ENCODE results near the gene RREB1.

RREB1 gene

GRCh38 chr6:7129784-7130569 lies 22.2 kb downstream of the RREB1 start:
- H3K36me3 ChIP-seq (replicated peaks), result no peaks in the 10 kb centered on the region
- TF ChIP-seq, protein P1, sequence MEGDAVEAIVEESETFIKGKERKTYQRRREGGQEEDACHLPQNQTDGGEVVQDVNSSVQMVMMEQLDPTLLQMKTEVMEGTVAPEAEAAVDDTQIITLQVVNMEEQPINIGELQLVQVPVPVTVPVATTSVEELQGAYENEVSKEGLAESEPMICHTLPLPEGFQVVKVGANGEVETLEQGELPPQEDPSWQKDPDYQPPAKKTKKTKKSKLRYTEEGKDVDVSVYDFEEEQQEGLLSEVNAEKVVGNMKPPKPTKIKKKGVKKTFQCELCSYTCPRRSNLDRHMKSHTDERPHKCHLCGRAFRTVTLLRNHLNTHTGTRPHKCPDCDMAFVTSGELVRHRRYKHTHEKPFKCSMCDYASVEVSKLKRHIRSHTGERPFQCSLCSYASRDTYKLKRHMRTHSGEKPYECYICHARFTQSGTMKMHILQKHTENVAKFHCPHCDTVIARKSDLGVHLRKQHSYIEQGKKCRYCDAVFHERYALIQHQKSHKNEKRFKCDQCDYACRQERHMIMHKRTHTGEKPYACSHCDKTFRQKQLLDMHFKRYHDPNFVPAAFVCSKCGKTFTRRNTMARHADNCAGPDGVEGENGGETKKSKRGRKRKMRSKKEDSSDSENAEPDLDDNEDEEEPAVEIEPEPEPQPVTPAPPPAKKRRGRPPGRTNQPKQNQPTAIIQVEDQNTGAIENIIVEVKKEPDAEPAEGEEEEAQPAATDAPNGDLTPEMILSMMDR (IDR thresholded peaks at IDR 0.05; ENCODE audit: low read depth, low read length, missing control alignments), result no peak
- no peak overlapping the region for H3K4me3 ChIP-seq (ENCODE audit: low read depth, low read length)
- DNase-seq, result peak; percentile 9
- H3K27ac ChIP-seq, result no peak overlapping the region
- in situ Hi-C loops (cut with HindIII; ENCODE audit: low pct_ligation_motif_present, low sequenced_read_pairs), result no loop called here
- H3K27me3 ChIP-seq (replicated peaks), result no peaks in the 10 kb centered on the region

DNA sequence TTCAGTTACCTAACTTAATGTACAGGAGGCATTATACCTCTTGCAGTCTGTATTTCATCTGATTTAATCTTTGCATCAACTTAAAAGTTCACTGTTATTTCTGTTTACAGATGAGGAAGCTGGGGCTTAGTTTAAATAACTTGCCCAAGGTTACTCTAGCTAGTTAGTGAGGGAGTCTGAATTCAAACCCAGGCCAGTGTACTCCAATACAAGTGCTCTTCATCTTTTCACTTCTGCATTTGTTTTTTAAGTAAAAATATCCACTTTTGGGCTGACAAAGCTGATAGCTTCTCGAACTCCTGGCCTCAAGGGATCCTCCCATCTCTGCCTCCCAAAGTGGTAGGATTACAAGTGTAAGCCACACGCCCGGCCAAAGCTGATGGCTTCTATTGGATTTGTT lies 23.6 kb downstream of the RREB1 start:
- no peak overlapping the region for H3K4me3 ChIP-seq (ENCODE audit: low read depth, low read length)
- DNase-seq, result no peak
- in situ Hi-C loops (cut with HindIII; ENCODE audit: low pct_ligation_motif_present, low sequenced_read_pairs), result no loop called here
- no peaks in the 10 kb centered on the region for H3K27me3 ChIP-seq (replicated peaks)
- H3K27ac ChIP-seq, result no peak overlapping the region
- no peaks in the 10 kb centered on the region for H3K36me3 ChIP-seq (replicated peaks)
- TF ChIP-seq, protein P1 (IDR thresholded peaks at IDR 0.05; ENCODE audit: low read depth, low read length, missing control alignments), result no peak

GRCh38 chr6:7132398-7133035 lies 24.8 kb downstream of the RREB1 start:
- no peaks in the 10 kb centered on the region for H3K27me3 ChIP-seq (replicated peaks)
- no peak overlapping the region for H3K27ac ChIP-seq
- no peak for DNase-seq
- H3K4me3 ChIP-seq (ENCODE audit: low read depth, low read length), result no peak overlapping the region
- no peaks in the 10 kb centered on the region for H3K36me3 ChIP-seq (replicated peaks)
- TF ChIP-seq, protein P1 (IDR thresholded peaks at IDR 0.05; ENCODE audit: low read depth, low read length, missing control alignments), result no peak
- in situ Hi-C loops (cut with HindIII; ENCODE audit: low pct_ligation_motif_present, low sequenced_read_pairs), result no loop called here

- TF ChIP-seq, protein P1 (IDR thresholded peaks at IDR 0.05; ENCODE audit: low read depth, low read length, missing control alignments), result no peak
- in situ Hi-C loops (cut with HindIII; ENCODE audit: low pct_ligation_motif_present, low sequenced_read_pairs), result no loop called here
- H3K36me3 ChIP-seq (replicated peaks), result no peaks in the 10 kb centered on the region
- no peaks in the 10 kb centered on the region for H3K27me3 ChIP-seq (replicated peaks)
- no peak for DNase-seq
- no peak overlapping the region for H3K4me3 ChIP-seq (ENCODE audit: low read depth, low read length)
- no peak overlapping the region for H3K27ac ChIP-seq
These were observed 27.4 kb downstream of the RREB1 start for GRCh38 chr6:7134999-7135745.

DNA sequence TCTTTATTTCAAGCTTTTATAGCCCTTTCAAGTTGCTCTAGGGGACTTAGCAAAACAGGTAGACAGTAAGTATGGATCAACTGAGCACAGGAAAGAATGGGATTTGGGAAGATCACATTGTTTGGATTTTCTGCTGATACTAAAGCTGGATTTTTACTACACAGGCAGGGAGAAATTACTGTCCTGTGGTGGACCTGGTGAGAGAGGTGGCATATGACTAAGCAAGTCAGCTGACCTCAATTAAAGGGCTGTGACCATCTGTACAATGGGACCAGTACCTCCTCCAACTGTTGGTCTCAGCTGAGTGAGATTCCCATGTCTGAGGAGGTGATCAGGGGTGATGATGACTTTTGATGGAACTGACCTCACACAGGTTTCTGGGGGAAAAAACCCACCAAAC lies 28.0 kb downstream of the RREB1 start:
- DNase-seq, result no peak
- Histone ChIP-seq H3K27ac (no peak overlapping the region), H3K36me3 (replicated peaks) (no peaks in the 10 kb centered on the region), H3K4me3 (ENCODE audit: low read depth, low read length) (no peak overlapping the region), H3K27me3 (replicated peaks) (no peaks in the 10 kb centered on the region)
- TF ChIP-seq, protein P1 (IDR thresholded peaks at IDR 0.05; ENCODE audit: low read depth, low read length, missing control alignments), result no peak
- in situ Hi-C loops (cut with HindIII; ENCODE audit: low pct_ligation_motif_present, low sequenced_read_pairs), result no loop called here
